ENCODE results near the gene CDC42EP4.
A peak's percentile ranks its signal among the peaks of the same experiment; 100 is the strongest.

CDC42EP4 gene

GRCh38 chr17:73311781-73312641, at the start of gene CDC42EP4:
Gene CDC42EP4 (minus strand): TSS chr17:73312001. CDS start chr17:73286500, 25,501 bp downstream.
- DNase-seq, result peak; percentile 95

GRCh38 chr17:73360961-73361761, 49.4 kb upstream of the CDC42EP4 start:
- DNase-seq, result no peak

GRCh38 chr17:73359987-73360410, 48.2 kb upstream of the CDC42EP4 start:
- DNase-seq, result peak; percentile 7

GRCh38 chr17:73359352-73359751, 47.6 kb upstream of the CDC42EP4 start:
- no peak for DNase-seq

GRCh38 chr17:73358668-73359067, 46.9 kb upstream of the CDC42EP4 start:
- no peak for DNase-seq

- DNase-seq, result no peak
Measured at GRCh38 chr17:73357981-73358380, 46.2 kb upstream of the CDC42EP4 start.

GRCh38 chr17:73357318-73357717, 45.5 kb upstream of the CDC42EP4 start:
- DNase-seq, result no peak

- no peak for DNase-seq
Measured at GRCh38 chr17:73356561-73357170, 44.9 kb upstream of the CDC42EP4 start.

GRCh38 chr17:73354423-73355284, 42.9 kb upstream of the CDC42EP4 start:
- no peak for DNase-seq

- no peak for DNase-seq
Measured at GRCh38 chr17:73352261-73352660, 40.5 kb upstream of the CDC42EP4 start.

- no peak for DNase-seq
Measured at GRCh38 chr17:73351764-73352163, 40.0 kb upstream of the CDC42EP4 start.

- no peak for DNase-seq
Measured at GRCh38 chr17:73350864-73351263, 39.1 kb upstream of the CDC42EP4 start.

- no peak for DNase-seq
Measured at GRCh38 chr17:73349647-73350046, 37.8 kb upstream of the CDC42EP4 start.

GRCh38 chr17:73349138-73349537, 37.3 kb upstream of the CDC42EP4 start:
- DNase-seq, result no peak

- DNase-seq, result no peak
Measured at GRCh38 chr17:73348829-73349095, 37.0 kb upstream of the CDC42EP4 start.

- DNase-seq, result no peak
Measured at GRCh38 chr17:73348018-73348828, 36.4 kb upstream of the CDC42EP4 start.

GRCh38 chr17:73347351-73347750, 35.5 kb upstream of the CDC42EP4 start:
- no peak for DNase-seq

- DNase-seq, result no peak
Measured at GRCh38 chr17:73346501-73347162, 34.8 kb upstream of the CDC42EP4 start.

GRCh38 chr17:73343739-73344454, 32.1 kb upstream of the CDC42EP4 start:
- no peak for DNase-seq

GRCh38 chr17:73343168-73343634, 31.4 kb upstream of the CDC42EP4 start:
- DNase-seq, result no peak

Measured in inflammatory macrophage treated with lipopolysaccharide for 4 hours (primary cell).